ENCODE measurements around the gene CENPP.

Gene CENPP

GRCh38 chr9:92510747-92511146 lies 185.0 kb downstream of the CENPP start:
- ChIA-PET POLR2A (no interaction called here), CTCF (interaction anchor here (1.2 to 1.7 kb wide), 2 partner anchors 16 to 22 kb away, joined by 3 read pairs; no protein-coding TSS in a partner anchor)
- no peak for TF ChIP-seq CTCF (IDR thresholded peaks at IDR 0.05; ENCODE audit: control extremely low read depth, extremely low read depth, low read depth, missing control alignments)
- DNase-seq (ENCODE audit: extremely low spot score) = peak; percentile 28

- CTCF ChIA-PET = interaction anchor here (1.7 kb wide), 1 partner anchor 20 kb away, joined by 3 read pairs; no protein-coding TSS in a partner anchor
- no peak for TF ChIP-seq CTCF (IDR thresholded peaks at IDR 0.05; ENCODE audit: control extremely low read depth, extremely low read depth, low read depth, missing control alignments)
- POLR2A ChIA-PET = no interaction called here
- no peak for DNase-seq (ENCODE audit: extremely low spot score)
Measured at GRCh38 chr9:92512622-92513021, 186.9 kb downstream of the CENPP start.

- POLR2A ChIA-PET = no interaction called here
- CTCF ChIA-PET = no interaction called here
- DNase-seq (ENCODE audit: extremely low spot score) = no peak
- no peak for TF ChIP-seq CTCF (IDR thresholded peaks at IDR 0.05; ENCODE audit: control extremely low read depth, extremely low read depth, low read depth, missing control alignments)
Measured at GRCh38 chr9:92513349-92513748, 187.6 kb downstream of the CENPP start.

- no peak for DNase-seq (ENCODE audit: extremely low spot score)
- ChIA-PET POLR2A (no interaction called here), CTCF (no interaction called here)
- no peak for TF ChIP-seq CTCF (IDR thresholded peaks at IDR 0.05; ENCODE audit: control extremely low read depth, extremely low read depth, low read depth, missing control alignments)
Measured at GRCh38 chr9:92514635-92515034, 188.9 kb downstream of the CENPP start.

- POLR2A ChIA-PET = no interaction called here
- DNase-seq (ENCODE audit: extremely low spot score) = no peak
- CTCF ChIA-PET = no interaction called here
- no peak for TF ChIP-seq CTCF (IDR thresholded peaks at IDR 0.05; ENCODE audit: control extremely low read depth, extremely low read depth, low read depth, missing control alignments)
Measured at GRCh38 chr9:92516521-92516920, 190.8 kb downstream of the CENPP start.

- ChIA-PET POLR2A (no interaction called here), CTCF (no interaction called here)
- DNase-seq (ENCODE audit: extremely low spot score) = no peak
- TF ChIP-seq CTCF (IDR thresholded peaks at IDR 0.05; ENCODE audit: control extremely low read depth, extremely low read depth, low read depth, missing control alignments) = no peak
Measured at GRCh38 chr9:92517046-92517445, 191.3 kb downstream of the CENPP start.

GRCh38 chr9:92518199-92518598 lies 192.4 kb downstream of the CENPP start:
- no peak for TF ChIP-seq CTCF (IDR thresholded peaks at IDR 0.05; ENCODE audit: control extremely low read depth, extremely low read depth, low read depth, missing control alignments)
- POLR2A ChIA-PET = no interaction called here
- CTCF ChIA-PET = interaction anchor here (0.8 to 1.9 kb wide), 4 partner anchors 10 to 125 kb away, joined by 3 to 10 read pairs (median 3); no protein-coding TSS in a partner anchor
- DNase-seq (ENCODE audit: extremely low spot score) = no peak
